Muscle of back (tissue), 13 donors: ENCODE results near the gene THRAP3. TPM values are rescaled to one million over a fixed set of nuclear protein-coding genes. Genes with fewer than 3 reads are reported as not detected.
A peak's percentile ranks its signal among the peaks of the same experiment; 100 is the strongest.
"Not testable (repeated sequence)": the region's sequence is repeated elsewhere in the genome, so short reads cannot be mapped to it uniquely, and the experiment has no call there.

ENCODE experiments used
- DNase-seq, 3 donors: peaks; one replicate each; pipeline versions ENCODE4 v3.0.0 to v3.0.0-alpha.2; 2013
- long read RNA-seq, 9 donors: transcript quantifications; one replicate each; lab custom pipeline, GENCODE V29; 2026
- polyA plus RNA-seq, 10 donors: library from polyadenylated mRNA; unstranded; fragments of 120-200 nt; gene quantifications; one replicate each; pipeline ENCODE4 v1.2.1, GENCODE V29; 2013; ENCODE audit not compliant: insufficient read length in 10 of 10

THRAP3 gene, protein sequence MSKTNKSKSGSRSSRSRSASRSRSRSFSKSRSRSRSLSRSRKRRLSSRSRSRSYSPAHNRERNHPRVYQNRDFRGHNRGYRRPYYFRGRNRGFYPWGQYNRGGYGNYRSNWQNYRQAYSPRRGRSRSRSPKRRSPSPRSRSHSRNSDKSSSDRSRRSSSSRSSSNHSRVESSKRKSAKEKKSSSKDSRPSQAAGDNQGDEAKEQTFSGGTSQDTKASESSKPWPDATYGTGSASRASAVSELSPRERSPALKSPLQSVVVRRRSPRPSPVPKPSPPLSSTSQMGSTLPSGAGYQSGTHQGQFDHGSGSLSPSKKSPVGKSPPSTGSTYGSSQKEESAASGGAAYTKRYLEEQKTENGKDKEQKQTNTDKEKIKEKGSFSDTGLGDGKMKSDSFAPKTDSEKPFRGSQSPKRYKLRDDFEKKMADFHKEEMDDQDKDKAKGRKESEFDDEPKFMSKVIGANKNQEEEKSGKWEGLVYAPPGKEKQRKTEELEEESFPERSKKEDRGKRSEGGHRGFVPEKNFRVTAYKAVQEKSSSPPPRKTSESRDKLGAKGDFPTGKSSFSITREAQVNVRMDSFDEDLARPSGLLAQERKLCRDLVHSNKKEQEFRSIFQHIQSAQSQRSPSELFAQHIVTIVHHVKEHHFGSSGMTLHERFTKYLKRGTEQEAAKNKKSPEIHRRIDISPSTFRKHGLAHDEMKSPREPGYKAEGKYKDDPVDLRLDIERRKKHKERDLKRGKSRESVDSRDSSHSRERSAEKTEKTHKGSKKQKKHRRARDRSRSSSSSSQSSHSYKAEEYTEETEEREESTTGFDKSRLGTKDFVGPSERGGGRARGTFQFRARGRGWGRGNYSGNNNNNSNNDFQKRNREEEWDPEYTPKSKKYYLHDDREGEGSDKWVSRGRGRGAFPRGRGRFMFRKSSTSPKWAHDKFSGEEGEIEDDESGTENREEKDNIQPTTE
- polyA plus RNA-seq: 100 to 1,000 TPM in 3 of 10 donors, 10 to 100 TPM in 7; 83.5 to 120 (median 95.6) TPM
- long read RNA-seq, donor 1, partial matches to known transcripts: 137 of 138 reads
- long read RNA-seq, donor 1, other reads (novel, unspliced or antisense): 0 of 138 reads
- long read RNA-seq, donor 2, partial matches to known transcripts: 43 of 43 reads
- long read RNA-seq, donor 2, other reads (novel, unspliced or antisense): 0 of 43 reads
- long read RNA-seq, donor 3: 0 reads
- long read RNA-seq, donor 4, full-length matches to known transcripts: 1 of 25 reads
- long read RNA-seq, donor 4, partial matches to known transcripts: 24 of 25 reads
- long read RNA-seq, donor 4, other reads (novel, unspliced or antisense): 0 of 25 reads
- long read RNA-seq, donor 5, partial matches to known transcripts: 35 of 36 reads
- long read RNA-seq, donor 5, other reads (novel, unspliced or antisense): 0 of 36 reads
- long read RNA-seq, donor 6, full-length matches to known transcripts: 1 of 49 reads
- long read RNA-seq, donor 6, partial matches to known transcripts: 39 of 49 reads
- long read RNA-seq, donor 6, other reads (novel, unspliced or antisense): 9 of 49 reads
- long read RNA-seq, donor 7, full-length matches to known transcripts: 2 of 51 reads
- long read RNA-seq, donor 7, partial matches to known transcripts: 49 of 51 reads
- long read RNA-seq, donor 7, other reads (novel, unspliced or antisense): 0 of 51 reads
- long read RNA-seq, donor 8, partial matches to known transcripts: 32 of 33 reads
- long read RNA-seq, donor 8, other reads (novel, unspliced or antisense): 0 of 33 reads
- long read RNA-seq, donor 9, partial matches to known transcripts: 10 of 10 reads
- long read RNA-seq, donor 9, other reads (novel, unspliced or antisense): 0 of 10 reads

DNA sequence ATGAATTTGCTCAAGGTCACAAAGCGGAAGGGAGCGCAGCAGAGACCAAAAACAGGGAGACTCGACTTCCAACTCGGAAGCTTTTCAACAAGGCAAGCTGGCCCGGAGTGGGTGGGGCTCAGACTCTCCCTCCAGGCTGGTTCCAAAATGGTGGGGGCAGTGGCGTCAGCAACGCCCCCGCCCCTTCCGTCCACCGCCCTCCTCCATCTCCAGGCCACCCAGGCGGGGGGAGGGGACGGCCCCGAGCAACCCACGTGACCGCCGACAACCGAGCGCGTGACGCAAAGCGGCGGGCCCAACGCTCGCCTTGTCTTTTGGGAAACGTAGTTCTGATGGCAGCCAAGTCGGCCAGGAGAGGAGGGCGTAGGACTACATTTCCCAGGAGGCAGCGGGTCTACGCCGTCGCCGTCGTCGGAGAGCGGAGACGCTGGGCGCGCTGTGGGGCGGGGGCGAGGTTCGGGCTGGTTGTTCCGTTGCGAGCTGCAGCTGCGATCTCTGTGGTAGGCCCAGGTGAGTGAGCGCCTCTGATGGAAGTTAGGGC is at the start of gene THRAP3:
THRAP3 (plus strand) TSS at position 448 of the 541 bp plus-strand sequence. CDS start 58,121 bp downstream, outside the sequence.
- DNase-seq: peak; percentile 99 to 100 (median 100)

GRCh38 chr1:36174713-36175112 is 49.5 kb upstream of the THRAP3 start:
- DNase-seq: no peak

- DNase-seq: peak; percentile 70 to 79 (median 72)
These were observed 48.8 kb upstream of the THRAP3 start for GRCh38 chr1:36175137-36176095.

DNA sequence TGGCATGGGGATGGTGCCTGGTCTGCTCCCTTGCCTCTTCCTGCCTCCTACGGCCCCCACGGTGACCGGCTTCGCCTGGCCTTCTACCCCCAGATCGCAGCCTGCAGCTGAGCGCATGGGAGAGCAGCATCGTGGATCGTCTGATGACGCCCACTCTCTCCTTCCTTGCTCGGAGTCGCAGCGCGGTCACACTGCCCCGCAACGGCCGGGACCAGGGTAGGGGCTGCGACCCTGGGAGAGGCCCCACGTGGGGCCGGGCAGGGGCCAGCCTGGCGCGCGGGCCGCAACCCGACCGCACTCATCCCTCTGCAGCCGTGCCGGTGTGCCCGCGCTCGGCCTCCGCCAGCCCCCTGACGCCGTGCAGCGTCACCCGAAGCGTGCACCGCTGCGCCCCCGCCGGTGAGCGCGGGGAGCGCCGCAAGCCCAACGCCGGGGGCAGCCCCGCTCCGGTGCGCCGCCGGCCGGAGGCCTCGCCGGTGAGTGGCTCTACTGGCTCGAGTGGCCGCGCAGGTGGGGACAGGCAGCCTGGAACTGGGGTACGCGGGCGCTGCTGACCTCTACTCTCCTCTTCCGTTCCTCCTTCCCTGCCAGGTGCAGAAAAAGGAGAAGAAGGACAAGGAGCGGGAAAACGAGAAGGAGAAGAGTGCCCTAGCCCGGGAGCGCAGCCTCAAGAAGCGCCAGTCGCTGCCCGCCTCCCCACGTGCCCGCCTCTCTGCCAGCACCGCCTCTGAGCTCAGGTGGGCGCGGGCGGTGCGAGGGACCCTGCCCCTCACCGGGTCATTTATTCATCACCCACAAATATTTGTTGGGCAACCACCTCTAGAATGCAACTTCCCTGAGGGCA is 47.9 kb upstream of the THRAP3 start:
- no peak for DNase-seq

DNA sequence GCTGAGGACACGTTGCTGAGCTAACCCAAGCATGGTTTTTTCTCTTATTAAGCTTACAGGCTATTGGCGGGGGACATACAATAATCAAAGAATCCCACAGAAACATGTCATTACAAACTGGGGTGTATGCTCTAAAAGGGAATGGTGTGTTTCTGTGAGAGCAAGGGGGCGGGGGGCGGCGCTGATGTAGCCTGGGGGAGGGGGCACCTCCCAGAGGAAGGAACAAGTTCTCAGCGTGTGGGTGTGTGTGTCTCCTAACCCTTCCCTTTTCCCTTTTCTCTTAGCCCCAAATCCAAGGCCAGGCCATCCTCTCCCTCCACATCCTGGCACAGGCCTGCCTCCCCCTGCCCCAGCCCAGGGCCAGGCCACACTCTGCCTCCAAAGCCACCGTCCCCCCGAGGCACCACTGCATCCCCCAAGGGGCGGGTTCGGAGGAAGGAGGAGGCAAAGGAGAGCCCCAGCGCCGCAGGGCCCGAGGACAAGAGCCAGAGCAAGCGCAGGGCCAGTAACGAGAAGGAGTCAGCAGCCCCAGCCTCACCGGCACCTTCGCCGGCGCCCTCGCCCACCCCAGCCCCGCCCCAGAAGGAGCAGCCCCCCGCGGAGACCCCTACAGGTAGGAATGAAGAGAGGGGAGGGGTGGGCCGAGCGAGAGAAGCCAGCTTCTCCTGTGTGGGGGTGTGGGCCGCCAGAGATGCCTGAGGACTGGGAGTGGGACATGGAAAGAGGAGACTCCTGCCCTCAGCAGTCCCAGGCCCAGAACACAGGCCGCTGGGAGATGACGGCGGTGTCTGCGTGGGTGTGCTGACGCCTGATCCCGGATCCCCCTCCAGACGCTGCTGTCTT is 46.4 kb upstream of the THRAP3 start:
- DNase-seq: no peak

GRCh38 chr1:36178471-36179219 is 45.6 kb upstream of the THRAP3 start:
- DNase-seq: no peak

GRCh38 chr1:36179220-36179600 is 45.0 kb upstream of the THRAP3 start:
- no peak for DNase-seq

GRCh38 chr1:36182734-36183133 is 41.5 kb upstream of the THRAP3 start:
- DNase-seq: no peak

DNA sequence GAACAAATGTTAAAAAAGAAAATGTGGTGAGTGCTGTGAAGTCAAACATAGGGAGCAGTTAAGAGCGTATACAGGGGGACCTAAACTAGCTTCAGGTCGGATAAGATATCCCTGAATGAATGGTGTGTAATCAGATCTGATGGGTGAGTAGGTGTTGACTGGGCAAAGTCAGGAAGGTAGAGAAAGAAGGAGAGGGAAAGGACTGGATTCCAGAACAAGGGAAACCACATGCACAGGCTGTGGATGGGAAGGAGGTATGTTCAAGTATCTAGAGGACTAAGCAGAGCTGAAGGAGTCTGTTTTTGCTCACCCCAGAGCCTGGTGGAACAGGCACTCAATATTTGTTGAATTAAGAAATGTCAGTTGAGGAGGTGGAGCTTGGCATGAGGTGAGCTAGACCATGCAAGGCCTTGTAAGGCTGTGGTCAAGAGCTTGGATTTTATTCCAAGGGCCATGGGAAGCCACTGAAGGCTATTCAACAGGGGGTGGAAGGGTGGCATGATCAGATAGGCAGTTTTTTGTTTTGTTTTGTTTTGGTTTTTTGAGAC is 40.9 kb upstream of the THRAP3 start:
- no peak for DNase-seq

DNA sequence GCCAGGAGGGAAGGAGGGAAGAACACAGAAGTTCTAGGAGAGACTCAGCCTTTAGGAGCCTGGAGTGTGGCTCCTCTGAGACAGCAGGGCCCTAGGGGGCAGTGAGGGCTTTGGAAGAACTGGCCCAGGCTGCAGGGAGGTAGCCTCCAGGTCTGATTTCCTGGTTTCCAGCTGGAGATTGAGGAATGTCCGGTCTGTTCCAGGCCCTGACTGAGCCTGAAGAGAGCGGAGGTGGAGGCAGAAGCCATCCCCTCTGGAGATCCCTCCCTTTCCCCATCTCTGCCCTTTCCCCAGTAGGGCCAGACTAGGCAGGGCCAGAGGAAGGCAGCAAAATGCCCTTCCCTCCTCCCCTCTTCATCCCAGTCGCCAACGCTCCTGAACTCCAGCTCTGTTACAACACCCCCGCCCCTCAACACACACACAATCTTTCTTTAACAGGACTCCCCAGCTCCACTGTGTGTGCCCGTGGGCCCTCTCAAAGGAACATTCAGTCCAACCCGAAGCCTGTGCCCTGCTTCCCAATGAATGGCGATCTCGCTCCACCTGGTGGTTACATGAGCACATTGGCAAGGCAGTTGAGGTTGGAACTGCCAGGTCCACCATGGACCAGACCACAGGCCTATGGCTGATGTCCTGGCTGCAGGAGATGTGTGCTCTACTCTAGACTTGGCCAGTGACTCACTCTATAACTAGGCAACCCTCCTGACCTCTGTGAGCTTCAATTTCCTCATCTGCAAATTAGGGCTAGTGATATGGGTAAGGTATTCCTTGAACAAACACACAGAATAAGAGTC is 36.2 kb upstream of the THRAP3 start:
- peak; percentile 82 to 89 (median 85) for DNase-seq

DNA sequence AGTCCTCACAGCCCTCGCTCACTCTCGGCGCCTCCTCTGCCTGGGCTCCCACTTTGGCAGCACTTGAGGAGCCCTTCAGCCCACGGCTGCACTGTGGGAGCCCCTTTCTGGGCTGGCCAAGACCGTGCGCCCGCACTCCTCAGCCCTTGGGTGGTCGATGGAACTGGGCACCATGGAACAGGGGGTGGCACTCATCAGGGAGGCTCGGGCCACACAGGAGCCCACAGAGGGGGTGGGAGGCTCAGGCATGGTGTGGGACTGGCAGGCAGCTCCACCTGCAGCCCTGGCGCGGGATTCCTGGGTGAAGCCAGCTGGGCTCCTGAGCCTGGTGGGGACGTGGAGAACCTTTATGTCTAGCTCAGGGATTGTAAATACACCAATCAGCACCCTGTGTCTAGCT is 27.4 kb upstream of the THRAP3 start:
- not testable (repeated sequence) for DNase-seq

- DNase-seq: no peak
These were observed 25.6 kb upstream of the THRAP3 start for GRCh38 chr1:36198641-36199040.

DNA sequence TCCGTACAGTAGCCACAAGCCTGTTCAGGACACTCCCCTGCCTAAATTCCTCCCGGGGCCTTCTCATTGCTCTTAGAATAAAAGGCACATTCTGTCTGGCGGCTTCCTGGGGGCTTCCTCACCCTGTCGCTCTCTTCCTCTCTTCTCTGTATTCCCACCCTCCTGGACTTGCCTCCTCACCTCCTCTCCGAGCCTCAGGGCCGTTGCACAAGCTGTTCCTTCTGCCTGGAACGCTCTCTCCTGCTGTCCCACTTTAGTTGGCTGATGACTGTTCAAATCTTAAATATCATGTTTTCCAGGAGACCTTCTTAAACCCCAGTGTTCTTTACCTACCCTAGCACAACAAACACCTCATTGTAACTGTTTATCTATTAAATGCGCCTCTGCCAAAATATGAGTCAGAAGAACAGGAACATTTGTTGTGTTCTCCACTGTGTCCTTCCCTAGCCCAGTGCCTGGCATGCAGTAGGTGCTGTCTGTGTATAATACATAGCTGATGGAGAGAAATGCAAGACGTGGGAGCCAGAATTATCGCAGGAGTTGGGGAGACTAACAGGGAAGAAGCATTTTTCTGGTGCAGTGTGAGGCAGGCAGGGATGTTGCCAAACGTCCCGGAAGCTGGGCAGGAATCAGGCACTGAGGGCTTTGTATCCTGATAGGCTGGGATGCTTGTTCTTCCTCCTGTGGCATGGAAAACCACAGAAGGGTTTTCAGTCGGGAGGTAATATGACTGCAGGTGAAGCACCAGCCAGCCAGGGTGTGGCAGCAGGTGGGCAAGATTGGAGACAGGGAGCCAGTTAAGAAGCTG is 24.1 kb upstream of the THRAP3 start:
- DNase-seq: no peak

DNA sequence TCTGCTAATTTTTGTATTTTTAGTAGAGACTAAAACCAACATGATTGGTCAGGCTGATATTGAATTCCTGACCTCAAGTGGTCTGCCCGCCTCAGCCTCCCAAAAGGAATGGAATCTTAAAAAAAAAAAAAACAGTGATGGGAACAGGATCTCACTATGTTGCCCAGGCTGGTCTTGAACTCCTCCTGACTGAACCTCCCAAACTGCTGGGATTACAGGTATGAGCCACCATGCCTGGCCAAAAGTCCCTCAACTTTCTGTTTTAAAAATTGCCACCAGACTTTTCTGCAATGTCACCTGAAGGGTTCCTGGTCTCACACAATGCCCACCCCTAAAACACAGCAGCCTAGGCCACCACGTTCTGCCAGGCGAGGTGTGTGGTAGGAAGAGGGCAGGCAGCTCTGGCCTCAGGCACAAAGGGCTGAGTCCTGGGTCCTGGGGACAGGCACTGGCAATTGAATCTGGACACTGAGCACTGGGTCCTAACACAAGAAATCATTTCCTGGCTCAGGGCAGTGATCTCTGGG is 21.2 kb upstream of the THRAP3 start:
- no peak for DNase-seq
